GM21786 (cell line): ENCODE measurements around the gene CERS6.

Source experiments
- ATAC-seq: cut with Tn5 transposase; IDR thresholded peaks from one replicate; pipeline ENCODE4 v1.9.1; 2021; ENCODE audit not compliant: unreplicated experiment

CERS6 gene

DNA sequence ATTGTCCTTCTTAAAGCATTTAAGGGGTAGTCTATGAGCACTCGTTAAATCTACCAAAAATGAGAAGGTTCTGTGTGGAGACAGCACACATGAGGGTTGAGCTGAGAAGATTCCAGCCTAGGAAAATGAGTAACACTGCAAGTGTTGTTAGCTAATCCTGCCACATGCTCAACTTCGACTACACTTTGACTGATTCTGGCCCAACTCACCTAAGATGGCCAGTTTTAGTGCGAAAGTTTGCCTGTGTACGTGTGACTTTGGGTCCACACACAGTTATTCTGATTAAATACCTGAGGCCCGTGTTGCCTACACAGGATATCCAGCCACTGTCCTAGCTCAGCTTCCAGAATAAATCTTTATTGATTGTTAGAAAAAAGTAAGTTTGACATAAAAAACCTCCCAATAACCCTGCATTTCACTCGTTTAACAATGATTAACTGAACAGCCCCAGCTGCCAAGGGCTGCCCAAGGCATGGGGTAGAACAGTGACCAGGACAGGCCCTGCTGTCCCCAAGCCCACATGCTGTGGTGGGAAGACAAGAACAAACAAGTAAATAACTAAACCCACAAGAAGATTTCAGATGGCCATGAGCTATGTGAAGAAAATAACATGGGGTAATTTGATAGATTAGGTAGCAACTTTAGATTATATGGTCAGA, 14.7 kb upstream of the CERS6 start:
- no peak for ATAC-seq

DNA sequence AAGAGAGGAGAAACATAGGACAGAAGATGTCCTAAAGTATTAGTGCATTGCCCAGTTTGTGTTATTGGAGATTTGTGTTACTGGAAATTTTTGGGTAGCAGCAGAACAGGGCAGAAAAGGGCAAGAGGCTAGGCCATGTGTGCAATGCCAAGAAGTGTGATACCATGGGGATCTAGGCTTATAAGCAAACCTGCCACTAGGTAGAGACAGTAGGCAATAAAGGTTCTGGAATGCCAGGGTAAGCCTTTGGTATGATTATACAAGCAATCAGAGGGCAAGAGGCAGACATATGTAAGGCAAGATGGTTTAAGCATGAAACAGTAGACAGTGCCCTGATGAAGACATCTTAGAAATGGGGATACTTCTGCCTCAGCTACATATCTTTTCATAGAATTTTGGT, 12.3 kb upstream of the CERS6 start:
- no peak for ATAC-seq

DNA sequence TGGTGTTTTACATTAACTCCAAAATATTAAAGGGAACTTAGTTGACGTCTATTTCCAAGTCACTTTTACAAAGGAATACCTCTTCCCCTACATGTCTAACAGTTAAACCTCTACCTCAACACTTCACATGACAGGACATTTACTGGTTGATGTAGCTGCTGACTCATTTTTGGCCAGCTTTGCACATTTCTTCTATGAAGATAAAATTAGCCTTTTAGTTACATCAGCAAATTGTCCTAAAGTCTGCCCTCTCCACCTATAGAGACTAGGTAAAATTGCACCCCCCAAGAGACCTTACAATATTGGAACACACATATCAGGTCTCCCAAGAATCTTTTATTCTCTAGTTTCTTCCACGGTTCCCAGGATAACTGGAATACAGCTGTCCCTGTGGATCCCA, 10.1 kb upstream of the CERS6 start:
- ATAC-seq: no peak

DNA sequence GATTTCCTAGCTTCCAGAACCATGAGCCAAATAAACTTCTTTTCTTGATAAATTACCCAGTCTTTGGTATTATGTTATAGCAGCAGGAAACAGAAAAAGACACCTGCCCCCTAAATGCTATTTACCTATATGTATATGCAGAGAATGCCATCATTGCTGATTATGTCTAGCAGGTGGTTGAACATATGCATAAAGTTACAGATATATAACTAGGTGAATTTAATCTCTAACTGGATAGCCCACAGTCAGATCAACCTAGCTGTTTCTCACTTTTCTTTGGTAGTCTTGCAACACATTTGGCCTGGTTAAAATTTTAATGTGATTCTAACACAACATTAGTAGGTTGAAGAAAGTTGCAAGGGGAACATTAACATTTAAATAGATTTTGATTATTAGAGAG, 7.1 kb upstream of the CERS6 start:
- ATAC-seq: no peak

DNA sequence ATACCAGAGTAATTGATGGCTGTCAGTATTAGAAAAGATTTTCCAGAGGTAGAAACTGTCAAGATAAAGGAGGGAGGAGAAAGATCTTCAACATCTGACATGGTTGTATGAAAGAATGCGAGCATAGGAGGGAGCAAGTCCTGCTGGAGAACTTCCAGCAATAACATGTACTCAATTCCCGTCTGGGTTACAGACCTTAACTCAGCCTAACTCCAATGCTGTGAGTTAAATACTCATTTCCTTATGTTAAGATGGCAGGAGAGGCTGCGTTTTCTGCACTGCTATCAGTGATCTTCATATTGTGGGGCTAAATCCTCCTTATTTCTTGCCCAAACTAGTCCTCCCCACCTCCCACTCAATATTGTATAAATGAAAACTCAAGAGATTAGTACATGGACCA, 6.7 kb upstream of the CERS6 start:
- no peak for ATAC-seq

DNA sequence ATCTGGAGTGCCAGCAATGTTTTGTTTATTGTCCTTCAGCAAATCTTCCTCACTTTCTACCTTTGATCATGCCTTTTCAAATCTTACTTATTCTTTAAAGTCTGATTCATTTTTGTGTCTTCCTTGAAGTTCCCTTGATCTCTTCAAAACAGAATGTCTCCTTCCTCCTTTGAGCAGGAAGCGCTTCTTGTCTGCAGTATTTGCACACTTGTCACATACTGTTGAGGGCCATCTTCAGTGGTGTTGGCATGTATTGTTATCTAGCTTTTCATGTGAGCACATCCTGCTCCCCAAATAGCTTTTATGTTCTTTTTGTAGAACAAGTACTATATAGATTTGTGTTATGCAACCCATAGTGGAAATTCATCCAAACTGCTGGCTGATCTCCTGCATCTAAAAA, 5.9 kb upstream of the CERS6 start:
- ATAC-seq: no peak

DNA sequence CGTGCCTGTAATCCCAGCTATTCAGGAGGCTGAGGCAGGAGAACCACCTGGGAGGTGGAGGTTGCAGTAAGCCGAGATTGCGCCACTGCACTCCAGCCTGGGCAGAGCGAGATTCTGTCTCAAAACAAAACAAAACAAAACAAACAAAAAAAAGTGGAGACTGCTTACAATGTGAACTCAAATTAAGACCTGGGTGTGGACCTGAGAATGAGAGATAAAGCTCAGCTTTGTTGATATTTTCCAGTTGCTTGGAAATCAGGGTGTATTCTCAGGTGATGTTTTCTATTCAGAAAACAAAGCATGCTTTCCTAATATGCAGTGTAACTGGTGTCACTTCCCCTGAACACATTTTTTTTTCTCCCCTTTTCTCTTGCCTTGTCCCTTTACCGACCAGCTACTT, 5.3 kb upstream of the CERS6 start:
- no peak for ATAC-seq

DNA sequence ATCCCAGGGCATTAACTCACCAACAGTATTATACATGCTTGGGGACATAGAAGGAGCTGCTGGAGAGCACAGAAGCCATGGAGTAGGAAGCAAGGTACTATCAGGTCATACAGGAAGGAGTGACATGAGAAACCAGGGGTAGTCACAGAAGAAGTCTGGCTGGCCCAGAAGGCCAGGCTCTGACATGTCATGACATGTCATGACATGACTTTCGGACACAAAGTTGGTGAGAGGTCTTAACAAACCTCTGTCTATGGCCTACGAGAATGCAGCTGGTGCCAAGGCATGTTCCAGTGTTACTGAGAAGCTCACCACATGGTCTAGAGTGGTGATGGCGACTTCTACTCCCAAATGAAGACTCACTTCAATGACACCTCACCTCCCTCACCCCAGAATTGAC, 3.3 kb upstream of the CERS6 start:
- ATAC-seq: no peak

DNA sequence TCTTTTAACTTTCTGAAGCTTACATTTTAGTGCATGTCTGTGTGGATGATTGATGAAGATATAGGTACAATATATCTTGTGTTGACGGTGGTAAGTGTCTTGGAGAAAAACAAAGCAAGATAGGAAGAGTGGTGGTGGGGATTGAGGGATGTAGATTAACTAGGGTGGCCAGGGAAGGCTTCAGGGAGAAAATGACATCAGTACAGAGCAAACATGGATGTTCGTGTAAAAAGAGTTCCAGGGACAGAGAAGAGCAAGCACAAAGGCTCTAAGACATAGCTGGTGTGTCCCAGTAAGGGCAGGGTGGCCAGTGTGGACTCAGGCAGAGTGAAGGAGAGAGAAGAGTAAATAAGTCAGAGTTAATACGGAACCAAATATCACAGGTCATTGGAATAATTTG, 2.7 kb upstream of the CERS6 start:
- no peak for ATAC-seq

DNA sequence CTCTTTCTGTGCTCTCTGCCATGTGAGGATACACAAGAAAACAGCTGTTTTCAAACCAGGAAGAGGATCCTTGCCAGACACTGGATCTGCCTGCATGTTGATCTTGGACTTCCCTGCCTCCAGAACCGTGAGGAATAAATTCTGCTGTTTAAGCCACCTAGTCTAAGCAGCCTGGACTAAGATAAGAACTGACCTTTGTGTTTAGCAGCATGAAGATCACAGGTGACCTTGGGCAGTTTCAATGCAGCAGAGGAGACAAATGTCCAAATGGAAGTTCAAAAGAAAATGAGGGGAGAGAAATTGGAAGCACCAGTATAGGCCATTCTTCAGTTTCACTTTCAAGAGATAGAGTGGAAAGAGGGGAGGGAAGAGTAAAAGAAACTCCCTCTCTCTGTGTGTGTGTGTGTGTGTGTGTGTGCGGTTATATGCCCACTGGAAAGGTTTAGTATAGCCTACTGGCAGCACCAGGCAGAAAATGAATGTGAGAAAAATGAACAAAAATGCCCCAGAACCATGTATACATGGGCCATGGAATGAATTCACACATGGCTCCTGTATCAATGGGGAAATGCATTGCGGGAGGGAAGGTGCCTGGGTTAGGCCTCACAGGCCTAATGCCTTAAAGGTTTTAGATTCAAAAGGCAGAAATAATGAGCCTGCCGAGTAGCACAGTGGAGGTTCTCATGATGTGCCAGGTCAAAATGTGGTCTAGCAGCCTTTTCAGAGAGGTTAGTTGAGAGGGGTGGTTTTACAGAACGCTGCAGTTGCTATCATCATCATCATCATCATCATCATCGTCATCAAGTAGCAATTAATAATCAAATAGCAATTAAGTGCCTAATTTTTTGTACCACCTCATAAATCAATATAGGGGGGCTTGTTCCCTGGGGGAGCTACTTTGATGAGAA, 1.1 kb upstream of the CERS6 start:
- ATAC-seq: no peak

DNA sequence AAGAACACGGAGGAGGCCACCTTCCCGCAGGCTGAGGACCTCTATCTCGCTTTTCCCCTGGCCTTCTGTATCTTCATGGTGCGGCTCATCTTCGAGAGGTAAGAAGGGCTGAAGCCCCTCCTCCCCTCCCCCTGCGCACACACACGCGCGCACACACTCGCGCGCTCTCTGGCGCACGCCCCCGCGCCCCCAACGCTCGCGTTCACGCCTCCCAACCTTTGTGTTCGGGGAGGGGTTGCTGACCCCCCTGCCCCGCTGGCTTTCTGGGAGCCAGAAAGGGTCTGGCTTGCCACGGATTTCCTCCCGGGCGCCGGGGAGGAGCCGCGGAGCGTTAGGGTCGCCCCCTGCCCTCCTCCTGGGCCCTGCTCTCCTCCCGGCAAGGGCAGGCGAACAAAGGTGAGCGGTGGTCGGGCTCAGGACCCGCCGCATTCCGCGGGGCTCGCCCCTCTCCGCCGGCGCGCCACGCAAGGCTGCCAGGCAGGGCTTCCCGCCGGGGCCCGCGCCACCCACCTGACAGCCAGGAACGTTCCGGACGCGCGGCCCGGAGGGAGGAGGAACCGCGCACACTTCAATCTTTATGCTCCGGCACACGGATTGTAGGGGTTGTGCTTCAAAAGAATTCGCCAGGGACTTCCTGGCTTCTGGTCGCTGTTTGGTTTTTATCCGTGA, 583 bp downstream of the CERS6 start:
- peak; percentile 18 for ATAC-seq

DNA sequence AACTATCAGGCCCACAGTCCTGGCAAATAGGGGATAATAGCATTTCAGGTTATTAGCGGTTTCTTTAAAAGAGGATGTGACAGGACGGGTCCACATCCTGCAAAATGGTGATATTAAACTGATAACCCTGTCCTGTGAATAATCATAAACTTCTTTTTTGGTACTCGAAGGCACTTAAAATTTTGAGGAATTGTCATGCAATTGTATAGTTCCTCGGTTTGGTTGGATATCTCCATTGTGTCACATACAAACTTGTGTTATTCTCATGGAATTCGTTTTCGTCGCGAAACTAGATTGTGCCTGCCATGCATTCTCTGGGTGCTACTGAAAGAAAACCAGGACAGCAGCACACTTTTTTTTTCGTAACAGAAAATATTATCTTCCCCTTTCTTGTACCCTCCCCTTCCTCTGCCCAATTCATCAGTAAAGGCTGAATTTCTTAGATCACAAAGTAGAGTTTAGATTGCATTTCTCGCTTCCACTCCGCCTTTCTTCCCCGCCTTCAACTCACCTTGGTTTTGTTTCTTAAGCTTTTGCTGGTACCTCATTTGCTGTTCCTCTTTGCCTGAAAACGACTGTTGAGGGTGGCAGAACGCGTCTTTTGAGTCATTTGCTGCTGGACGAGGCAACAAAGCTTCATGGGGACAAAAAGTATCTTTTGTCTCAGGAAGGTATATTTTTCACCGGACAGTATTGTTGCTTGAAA, 1.3 kb downstream of the CERS6 start:
- ATAC-seq: peak; percentile 1

DNA sequence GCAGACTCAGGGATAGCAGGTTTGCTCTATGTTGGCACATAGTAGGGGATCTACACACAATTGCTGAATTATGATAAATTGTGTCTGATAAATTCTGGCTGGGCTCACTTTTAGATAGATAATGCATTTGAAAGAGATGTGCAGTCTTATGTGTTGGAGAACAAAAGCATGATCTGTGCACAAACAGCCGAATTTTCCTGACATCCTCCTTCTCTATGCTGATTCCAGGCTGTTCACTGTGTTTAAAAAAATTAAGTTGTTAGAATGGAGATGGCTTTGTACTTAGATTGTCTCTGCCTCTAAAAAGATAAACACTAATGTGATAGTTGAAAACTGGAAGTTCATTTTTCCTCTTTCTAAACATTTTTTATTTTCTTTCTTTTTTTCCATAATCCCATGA, 2.1 kb downstream of the CERS6 start:
- ATAC-seq: no peak

DNA sequence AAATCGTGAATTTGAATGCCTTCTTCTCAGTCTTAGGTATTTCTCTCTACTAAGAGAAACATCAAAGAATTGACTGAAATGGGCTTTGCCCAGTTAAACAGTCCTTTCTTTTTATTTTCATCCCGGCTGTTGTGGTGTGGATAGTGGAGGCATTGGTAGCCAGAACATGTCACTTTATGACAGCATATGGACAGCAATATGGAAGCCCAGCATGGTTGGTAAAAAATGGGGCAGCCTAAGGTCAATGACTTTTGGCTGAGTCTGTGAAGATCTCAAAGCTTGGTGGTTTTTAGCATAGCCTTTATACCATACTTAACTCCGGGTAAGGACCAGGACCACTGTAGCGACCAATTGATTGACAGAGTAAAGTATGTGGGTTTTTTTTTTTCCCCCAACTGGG, 3.2 kb downstream of the CERS6 start:
- ATAC-seq: no peak

DNA sequence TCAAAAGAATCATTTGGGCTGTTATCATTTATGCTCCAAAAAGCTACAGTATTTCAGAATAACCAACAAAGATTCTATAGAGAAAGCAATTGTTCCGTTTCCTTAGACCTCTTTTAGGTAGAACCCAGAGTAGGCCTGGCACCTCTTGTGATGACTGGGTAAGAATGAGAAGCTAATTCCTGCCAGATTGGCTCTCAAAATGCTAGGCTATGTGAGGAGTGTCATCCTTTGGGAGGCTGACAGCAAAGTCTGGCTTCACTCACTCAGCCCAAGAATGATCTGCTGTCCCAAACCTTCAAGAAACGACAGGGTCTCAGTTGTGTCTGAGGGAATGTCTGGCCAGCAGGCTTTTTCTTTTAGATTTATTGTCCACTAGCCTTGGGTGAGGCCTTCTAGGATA, 4.5 kb downstream of the CERS6 start:
- no peak for ATAC-seq

DNA sequence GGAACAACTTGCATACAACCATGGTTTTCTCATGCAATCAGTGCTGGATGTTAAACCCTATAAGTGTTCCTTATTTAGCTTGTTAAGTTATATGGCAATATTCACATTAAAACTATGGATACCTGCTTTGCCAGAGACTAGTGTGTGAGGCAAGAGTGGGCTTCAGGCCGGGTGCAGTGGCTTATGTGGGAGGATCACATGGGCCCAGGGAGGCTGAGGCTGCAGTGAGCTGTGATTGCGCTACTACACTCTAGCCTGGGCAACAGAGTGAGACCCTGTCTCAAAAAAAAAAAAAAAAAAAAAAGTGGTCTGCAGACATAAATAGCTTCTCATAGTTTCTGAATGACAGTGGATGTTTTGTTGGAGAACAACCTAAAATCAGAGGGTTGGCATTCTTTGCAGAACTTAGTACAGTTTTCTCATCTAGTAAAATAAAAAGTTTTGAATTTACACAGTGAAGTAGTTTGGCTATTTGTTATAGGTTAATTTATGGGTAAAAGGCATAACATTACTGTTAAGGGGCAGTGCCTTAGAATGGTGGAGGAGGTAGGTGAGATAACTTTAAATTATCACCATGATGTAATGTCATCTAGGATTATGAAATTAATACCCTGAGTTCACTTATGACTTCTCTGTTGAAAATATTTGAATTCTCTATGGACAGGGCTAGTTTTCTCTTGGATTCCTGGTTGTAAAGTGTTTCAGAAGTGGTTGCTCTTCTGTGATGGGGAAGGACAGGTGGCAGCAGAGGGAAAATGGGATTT, 5.3 kb downstream of the CERS6 start:
- ATAC-seq: no peak

DNA sequence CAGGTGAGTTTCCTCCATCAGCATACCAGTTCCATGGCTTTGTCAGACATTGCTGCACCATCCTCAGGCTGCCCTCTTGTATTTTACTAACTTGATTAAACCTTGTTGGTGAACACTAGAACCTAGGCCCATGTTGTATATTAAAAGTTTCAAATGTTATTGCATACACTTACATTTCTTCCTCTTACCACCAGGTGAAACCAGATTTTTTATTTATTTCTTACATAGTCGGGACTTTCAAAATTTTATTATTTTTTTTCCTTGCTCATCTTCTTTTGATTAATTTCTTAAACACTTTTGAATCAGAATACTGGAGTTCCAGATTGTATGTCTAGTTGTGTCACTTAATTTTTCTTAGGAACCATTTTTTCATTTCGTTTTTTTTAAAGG, 5.9 kb downstream of the CERS6 start:
- ATAC-seq: no peak

DNA sequence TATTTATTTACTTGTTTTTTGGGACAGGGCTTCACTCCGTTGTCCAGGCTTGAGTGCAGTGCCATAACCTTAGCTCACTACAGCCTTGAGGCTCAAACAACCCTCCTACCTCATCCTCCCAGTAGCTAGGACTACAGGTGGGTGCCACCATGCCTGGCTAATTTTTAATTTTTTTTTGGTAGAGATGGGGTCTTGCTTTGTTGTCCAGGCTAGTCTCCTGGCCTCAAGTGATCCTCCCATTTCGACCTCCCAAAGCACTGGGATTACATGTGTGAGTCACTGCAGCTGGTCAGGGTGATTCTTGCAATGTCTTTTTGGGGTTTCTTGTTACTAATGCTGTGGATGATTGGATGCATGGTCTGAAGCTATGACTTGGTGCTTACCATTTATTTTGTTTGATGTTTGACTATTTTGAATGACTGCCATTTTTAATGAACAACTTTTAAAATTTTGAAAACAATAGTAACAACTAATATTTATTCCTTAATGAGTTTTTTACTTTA, 6.5 kb downstream of the CERS6 start:
- no peak for ATAC-seq

DNA sequence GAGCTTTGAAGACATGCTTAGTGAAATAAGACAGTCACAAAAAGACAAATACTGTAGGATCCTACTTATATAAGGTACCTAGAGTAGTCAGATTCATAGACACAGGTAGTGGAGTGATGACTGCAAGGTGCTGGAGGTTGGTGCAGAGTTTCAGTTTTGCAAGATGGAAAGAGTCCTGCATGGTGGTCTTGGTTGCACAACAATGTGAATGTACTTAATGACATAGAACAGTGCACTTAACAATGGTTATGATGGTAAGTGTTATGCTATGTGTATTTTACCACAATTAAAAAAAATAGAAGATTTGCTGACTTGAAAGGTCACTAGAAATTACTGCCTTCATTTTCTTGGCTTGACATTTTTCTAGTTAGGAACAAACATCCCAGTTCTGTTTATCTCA, 9.5 kb downstream of the CERS6 start:
- no peak for ATAC-seq

DNA sequence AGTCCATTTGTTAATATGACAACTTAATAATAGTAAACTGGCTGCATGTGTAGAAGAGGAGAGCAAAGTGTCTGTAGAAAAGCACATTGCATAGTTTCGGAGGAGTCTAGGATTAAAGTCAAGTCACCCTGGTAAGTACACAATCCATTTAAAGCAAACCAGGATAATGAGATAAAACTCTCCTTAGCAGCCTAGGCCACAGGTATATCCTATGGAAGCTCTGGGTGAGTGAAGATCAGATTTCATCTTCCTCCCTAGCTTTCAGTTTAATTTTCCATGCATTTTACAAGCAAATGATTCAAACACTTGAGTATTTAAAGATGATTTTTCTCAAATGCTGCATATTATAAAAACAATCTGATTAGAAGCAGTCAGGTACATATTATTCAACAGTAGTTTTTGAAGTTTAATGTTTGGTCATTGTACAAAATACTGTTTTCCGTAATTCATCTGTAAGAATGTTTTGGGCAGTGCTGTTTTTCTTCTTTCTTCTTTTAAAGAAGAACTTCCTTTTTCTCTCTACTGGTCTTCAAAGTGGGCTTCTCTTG, 10.2 kb downstream of the CERS6 start:
- no peak for ATAC-seq
